ES-I3 (cell line): ENCODE data around the gene ZIC4.
A peak's percentile ranks its signal among the peaks of the same experiment; 100 is the strongest.

ENCODE experiments used
- H3K36me3 ChIP-seq: 2 replicates; pipeline ENCODE4 v1.6.1; 2013; ENCODE audit warnings: mild to moderate bottlenecking, low read length, control low read depth, moderate library complexity; ENCODE audit not compliant: insufficient read depth
- H3K4me1 ChIP-seq: 2 replicates; pipeline ENCODE4 v1.6.1; 2013; ENCODE audit warnings: mild to moderate bottlenecking, control low read depth, low read length; ENCODE audit not compliant: insufficient read depth
- H3K9ac ChIP-seq: 2 replicates; pipeline ENCODE4 v1.6.1; 2013; ENCODE audit warnings: low read depth, mild to moderate bottlenecking, low read length, moderate library complexity
- H3K9me3 ChIP-seq: 2 replicates; pipeline ENCODE4 v1.6.1; 2013; ENCODE audit warnings: mild to moderate bottlenecking, low read length, moderate library complexity; ENCODE audit not compliant: control insufficient read depth, insufficient read depth

ZIC4 gene

GRCh38 chr3:147393943-147394883 is 12.1 kb downstream of the ZIC4 start:
- peaks cover 3% of the 10 kb centered on the region for H3K4me1 ChIP-seq
- H3K9me3 ChIP-seq, result no peaks in the 10 kb centered on the region
- peak overlapping the region; percentile 73; the same call in 1 of the 2 replicates for H3K9ac ChIP-seq
- H3K36me3 ChIP-seq, result no peaks in the 10 kb centered on the region

GRCh38 chr3:147393261-147393942 is 12.9 kb downstream of the ZIC4 start:
- Histone ChIP-seq H3K9ac (peak overlapping the region; percentile 73), H3K9me3 (no peaks in the 10 kb centered on the region), H3K4me1 (peaks cover 2% of the 10 kb centered on the region), H3K36me3 (no peaks in the 10 kb centered on the region)

GRCh38 chr3:147392625-147392946 is 13.8 kb downstream of the ZIC4 start:
- H3K9me3 ChIP-seq, result no peaks in the 10 kb centered on the region
- H3K9ac ChIP-seq, result peak overlapping the region; percentile 73; the same call in 1 of the 2 replicates
- H3K4me1 ChIP-seq, result peaks cover 10% of the 10 kb centered on the region

GRCh38 chr3:147391781-147392624 is 14.3 kb downstream of the ZIC4 start:
- Histone ChIP-seq H3K9ac (peak overlapping the region; percentile 73; the same call in 1 of the 2 replicates), H3K36me3 (no peaks in the 10 kb centered on the region), H3K4me1 (peaks cover 15% of the 10 kb centered on the region), H3K9me3 (no peaks in the 10 kb centered on the region)

More at GRCh38 chr3:147392625-147392946, 13.8 kb downstream of the ZIC4 start:
- no peaks in the 10 kb centered on the region for H3K36me3 ChIP-seq

GRCh38 chr3:147390589-147391569 is 15.5 kb downstream of the ZIC4 start:
- H3K9ac ChIP-seq, result no peak overlapping the region
- peaks cover 15% of the 10 kb centered on the region for H3K4me1 ChIP-seq
- H3K36me3 ChIP-seq, result no peaks in the 10 kb centered on the region
- no peaks in the 10 kb centered on the region for H3K9me3 ChIP-seq

- no peaks in the 10 kb centered on the region for H3K9me3 ChIP-seq
- no peaks in the 10 kb centered on the region for H3K36me3 ChIP-seq
- H3K9ac ChIP-seq, result no peak overlapping the region
- peaks cover 15% of the 10 kb centered on the region; the same call in 1 of the 2 replicates for H3K4me1 ChIP-seq
Observed at GRCh38 chr3:147389717-147390116, 16.6 kb downstream of the ZIC4 start.

- H3K4me1 ChIP-seq, result peaks cover 15% of the 10 kb centered on the region; the same call in 1 of the 2 replicates
Observed at GRCh38 chr3:147388700-147389580, 17.4 kb downstream of the ZIC4 start.

GRCh38 chr3:147387885-147388699 is 18.3 kb downstream of the ZIC4 start:
- Histone ChIP-seq H3K36me3 (no peaks in the 10 kb centered on the region), H3K9me3 (no peaks in the 10 kb centered on the region), H3K4me1 (peaks cover 15% of the 10 kb centered on the region; the same call in 1 of the 2 replicates), H3K9ac (no peak overlapping the region)

More at GRCh38 chr3:147388700-147389580, 17.4 kb downstream of the ZIC4 start:
- H3K9ac ChIP-seq, result no peak overlapping the region
- no peaks in the 10 kb centered on the region for H3K9me3 ChIP-seq
- H3K36me3 ChIP-seq, result no peaks in the 10 kb centered on the region

GRCh38 chr3:147387291-147387884 is 19.0 kb downstream of the ZIC4 start:
- no peak overlapping the region for H3K9ac ChIP-seq
- H3K36me3 ChIP-seq, result no peaks in the 10 kb centered on the region
- peaks cover 21% of the 10 kb centered on the region; the same call in 1 of the 2 replicates for H3K4me1 ChIP-seq
- H3K9me3 ChIP-seq, result no peaks in the 10 kb centered on the region

GRCh38 chr3:147385059-147386012 is 21.0 kb downstream of the ZIC4 start:
- Histone ChIP-seq H3K4me1 (peaks cover 21% of the 10 kb centered on the region; the same call in 1 of the 2 replicates), H3K36me3 (no peaks in the 10 kb centered on the region), H3K9me3 (no peaks in the 10 kb centered on the region), H3K9ac (no peak overlapping the region; the same call in 1 of the 2 replicates)
